GM19043 (cell line): ENCODE measurements around the gene CCDC120.
A peak's percentile ranks its signal among the peaks of the same experiment; 100 is the strongest.

ENCODE experiments used
- ATAC-seq: cut with Tn5 transposase; IDR thresholded peaks from one replicate; pipeline ENCODE4 v1.9.1; 2021; ENCODE audit warnings: low read depth; ENCODE audit not compliant: unreplicated experiment

Gene CCDC120

DNA sequence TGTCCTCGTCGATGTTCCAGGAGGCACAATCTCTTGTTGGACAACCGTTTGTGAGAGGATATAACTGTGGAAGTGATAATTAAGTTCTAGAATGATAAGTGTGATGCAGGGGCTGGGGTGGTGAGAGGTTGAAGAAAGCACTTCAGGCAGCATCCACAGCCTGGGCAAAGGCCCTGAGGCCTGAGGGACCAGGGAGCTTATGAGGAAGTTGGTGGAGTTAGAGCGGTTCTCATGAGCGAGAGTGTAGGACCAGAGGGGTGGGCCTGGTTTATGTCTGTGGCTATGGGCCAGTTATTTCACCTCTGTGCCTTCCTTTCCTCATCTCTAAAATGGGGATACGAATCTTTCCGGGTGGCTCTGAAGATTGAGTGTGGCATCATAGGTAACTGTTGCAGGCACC is 2.7 kb downstream of the CCDC120 start:
- ATAC-seq = no peak

DNA sequence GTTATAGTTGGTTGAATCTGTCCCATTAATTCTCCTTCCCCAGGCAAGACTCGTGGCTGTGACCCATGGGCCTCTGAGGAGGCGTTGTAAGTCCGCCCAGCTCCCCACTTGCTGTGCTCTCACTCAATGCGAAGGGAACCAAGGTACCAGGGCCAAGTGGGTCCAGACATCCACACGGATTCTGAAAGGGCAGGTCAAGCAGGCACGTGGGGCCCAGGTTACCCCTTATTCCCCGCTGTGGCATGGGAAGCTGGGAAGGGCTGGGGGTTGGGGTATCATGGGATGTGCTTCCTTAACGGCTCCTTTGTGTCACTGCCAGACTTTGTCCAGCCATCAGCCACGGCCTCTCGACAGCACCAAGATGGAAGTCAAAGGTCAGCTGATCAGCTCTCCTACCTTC is 3.1 kb downstream of the CCDC120 start:
- ATAC-seq = no peak

GRCh38 chrX:49063715-49064114 is 4.9 kb downstream of the CCDC120 start:
- no peak for ATAC-seq

- no peak for ATAC-seq
These were observed 5.5 kb downstream of the CCDC120 start for GRCh38 chrX:49064303-49064702.

- no peak for ATAC-seq
These were observed 5.9 kb downstream of the CCDC120 start for GRCh38 chrX:49064735-49065134.

GRCh38 chrX:49066278-49066677 is 7.5 kb downstream of the CCDC120 start:
- no peak for ATAC-seq

GRCh38 chrX:49066690-49067089 is 7.9 kb downstream of the CCDC120 start:
- ATAC-seq = no peak

DNA sequence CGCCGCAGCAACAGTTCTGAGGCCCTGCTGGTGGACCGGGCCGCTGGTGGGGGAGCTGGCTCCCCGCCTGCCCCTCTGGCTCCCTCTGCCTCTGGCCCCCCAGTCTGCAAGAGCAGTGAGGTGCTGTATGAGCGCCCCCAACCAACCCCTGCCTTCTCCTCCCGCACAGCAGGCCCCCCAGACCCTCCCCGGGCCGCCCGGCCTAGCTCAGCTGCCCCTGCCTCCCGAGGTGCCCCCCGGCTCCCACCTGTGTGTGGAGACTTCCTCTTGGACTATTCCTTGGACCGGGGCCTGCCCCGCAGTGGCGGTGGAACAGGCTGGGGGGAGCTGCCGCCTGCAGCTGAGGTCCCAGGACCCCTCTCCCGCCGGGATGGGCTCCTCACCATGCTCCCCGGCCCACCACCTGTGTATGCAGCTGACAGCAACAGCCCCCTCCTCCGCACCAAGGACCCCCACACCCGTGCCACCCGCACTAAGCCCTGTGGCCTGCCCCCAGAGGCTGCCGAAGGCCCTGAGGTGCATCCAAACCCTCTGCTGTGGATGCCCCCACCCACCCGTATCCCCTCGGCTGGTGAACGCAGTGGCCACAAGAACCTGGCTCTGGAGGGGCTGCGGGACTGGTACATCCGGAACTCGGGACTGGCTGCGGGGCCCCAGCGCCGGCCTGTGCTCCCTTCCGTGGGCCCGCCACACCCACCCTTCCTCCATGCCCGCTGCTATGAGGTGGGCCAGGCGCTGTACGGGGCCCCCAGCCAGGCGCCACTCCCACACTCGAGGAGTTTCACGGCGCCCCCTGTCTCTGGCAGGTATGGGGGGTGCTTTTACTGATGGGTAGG is 8.7 kb downstream of the CCDC120 start:
- ATAC-seq = no peak

GRCh38 chrX:49069038-49069437 is 10.2 kb downstream of the CCDC120 start:
- no peak for ATAC-seq

DNA sequence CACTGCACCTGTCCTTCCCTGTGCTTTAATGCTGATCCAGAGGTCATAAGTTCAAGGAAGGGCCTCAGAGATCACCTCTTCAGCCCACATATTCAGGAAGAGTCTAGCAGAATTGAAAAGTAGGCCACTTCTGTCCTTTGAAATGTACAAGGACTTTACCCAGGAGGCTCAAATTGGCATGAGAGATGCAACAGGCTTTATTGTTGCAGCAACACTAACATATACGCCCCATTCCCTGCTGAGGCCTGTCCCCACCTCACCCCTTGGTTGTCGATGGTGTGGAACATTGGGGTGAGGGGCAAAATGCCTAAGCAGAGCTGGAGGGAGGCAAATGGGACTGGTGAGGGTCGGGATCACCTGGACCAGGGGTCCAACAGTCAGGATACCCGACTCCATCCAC is 12.2 kb downstream of the CCDC120 start:
- ATAC-seq = no peak

- no peak for ATAC-seq
These were observed 13.3 kb downstream of the CCDC120 start for GRCh38 chrX:49071877-49072711.

- ATAC-seq = no peak
These were observed 13.9 kb downstream of the CCDC120 start for GRCh38 chrX:49072712-49073095.

GRCh38 chrX:49073601-49074575 is 15.1 kb downstream of the CCDC120 start, which contains the start of gene PRAF2:
Gene PRAF2, minus strand, starts transcription at chrX:49074002. Its CDS starts 15 bp downstream, at chrX:49073987.
- ATAC-seq = peak; percentile 82

- no peak for ATAC-seq
These were observed 16.5 kb downstream of the CCDC120 start for GRCh38 chrX:49075347-49075746.

GRCh38 chrX:49077941-49078340 is 19.1 kb downstream of the CCDC120 start:
- no peak for ATAC-seq

- ATAC-seq = peak; percentile 53
These were observed 21.0 kb downstream of the CCDC120 start, which contains the start of gene WDR45 for GRCh38 chrX:49079489-49080428. Gene WDR45, minus strand, starts transcription at chrX:49079887. Its CDS starts 1,792 bp downstream, at chrX:49078095.

DNA sequence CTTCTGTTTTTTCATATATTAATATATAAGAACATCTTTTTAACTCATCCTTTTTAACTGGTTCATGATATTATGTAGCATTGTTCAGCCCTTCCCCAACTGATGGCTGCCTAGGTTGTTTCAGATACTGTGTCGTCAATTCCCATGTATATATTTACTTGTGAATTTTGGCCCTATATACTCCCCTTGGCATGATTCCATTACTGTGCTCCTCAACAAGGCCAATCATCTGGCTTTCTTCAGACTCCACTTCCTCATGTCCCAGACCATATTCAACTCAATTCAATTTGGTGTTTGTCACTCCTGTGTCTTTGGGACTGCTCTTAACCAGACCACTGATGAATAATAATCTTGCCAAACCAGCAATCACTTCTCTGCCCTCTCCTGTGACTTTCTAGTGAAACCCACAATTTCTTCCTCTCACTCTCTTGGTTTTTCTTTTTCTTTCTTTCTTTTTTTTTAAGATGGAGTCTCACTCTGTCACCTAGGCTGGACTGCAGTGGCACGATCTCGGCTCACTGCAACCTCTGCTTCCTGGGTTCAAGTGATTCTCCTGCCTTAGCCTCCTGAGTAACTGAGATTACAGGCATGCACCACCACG is 23.6 kb downstream of the CCDC120 start:
- ATAC-seq = no peak

- no peak for ATAC-seq
These were observed 30.8 kb downstream of the CCDC120 start for GRCh38 chrX:49089553-49089952.

DNA sequence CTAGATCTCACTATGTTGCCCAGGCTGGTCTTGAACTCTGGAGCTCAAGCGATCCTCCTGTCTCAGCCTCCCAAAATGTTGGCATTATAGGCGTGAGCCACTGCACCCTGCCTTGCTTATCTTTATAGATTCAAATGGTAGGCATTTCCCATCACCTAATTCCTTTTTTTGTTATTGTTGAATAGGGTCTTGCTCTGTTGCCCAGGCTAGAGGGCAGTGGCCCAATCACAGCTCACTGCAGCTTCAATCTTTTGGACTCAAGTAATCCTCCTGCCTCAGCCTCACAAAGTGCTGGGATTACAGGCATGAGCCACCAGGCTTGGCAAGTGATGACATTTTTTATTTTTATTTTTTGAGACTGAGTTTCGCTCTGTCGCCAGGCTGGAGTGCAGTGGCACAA is 37.6 kb downstream of the CCDC120 start:
- ATAC-seq = no peak
